GM21619 (cell line): ENCODE data around the gene HEXD.

Source experiments
- ATAC-seq: cut with Tn5 transposase; IDR thresholded peaks from one replicate; pipeline ENCODE4 v1.9.1; 2021; ENCODE audit not compliant: unreplicated experiment

The HEXD gene

GRCh38 chr17:82486231-82487094, 68.3 kb downstream of the HEXD start:
- no peak for ATAC-seq

- ATAC-seq, result no peak
These were observed 69.8 kb downstream of the HEXD start for GRCh38 chr17:82487910-82488309.

- ATAC-seq, result no peak
These were observed 71.0 kb downstream of the HEXD start for GRCh38 chr17:82489117-82489516.

- no peak for ATAC-seq
These were observed 71.8 kb downstream of the HEXD start for GRCh38 chr17:82489851-82490511.

- ATAC-seq, result no peak
These were observed 72.5 kb downstream of the HEXD start for GRCh38 chr17:82490512-82491195.

GRCh38 chr17:82491196-82491530, 73.0 kb downstream of the HEXD start:
- ATAC-seq, result no peak

GRCh38 chr17:82491533-82491932, 73.4 kb downstream of the HEXD start:
- ATAC-seq, result no peak
